Measurements from ENCODE around the gene GNG7. TPM values are rescaled to one million over a fixed set of nuclear protein-coding genes. Genes with fewer than 3 reads are reported as not detected.

Gene GNG7
- total RNA-seq, 1 donor from 2014 or later = 5.5 TPM

DNA sequence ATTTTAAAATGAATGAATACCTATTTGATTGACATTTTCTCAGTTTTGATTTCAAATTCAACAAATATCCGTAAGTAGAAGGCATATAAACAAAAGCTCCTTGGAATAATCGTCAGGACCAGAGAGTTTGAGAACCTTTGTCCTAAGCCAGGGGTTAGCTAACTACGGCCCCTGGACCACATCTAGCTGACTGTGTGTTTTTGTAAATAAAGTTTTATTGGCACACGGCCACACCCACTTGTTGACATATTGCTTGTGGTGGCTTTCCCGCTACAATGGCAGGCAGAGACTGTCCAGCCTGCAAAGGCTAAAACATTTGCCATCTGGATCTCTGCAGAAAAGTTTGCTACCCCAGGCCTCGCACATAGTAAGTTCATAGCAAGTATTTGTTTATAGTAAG, 83.4 kb downstream of the GNG7 start:
- no peak for ATAC-seq
- Histone ChIP-seq H3K9me3 (no peaks in the 10 kb centered on the region), H3K36me3 (no peaks in the 10 kb centered on the region), H3K4me3 (no peak overlapping the region), H3K4me1 (peaks cover 50% of the 10 kb centered on the region), H3K27ac (peak overlapping the region; percentile 56), H3K27me3 (no peaks in the 10 kb centered on the region)
- no peak for DNase-seq
- intact Hi-C loops (cut with DNase I) = loop anchor here (10.0 kb wide), 1 partner anchor 144 kb away; the partner anchor contains the start of gene GADD45B
- TF ChIP-seq, protein P1, sequence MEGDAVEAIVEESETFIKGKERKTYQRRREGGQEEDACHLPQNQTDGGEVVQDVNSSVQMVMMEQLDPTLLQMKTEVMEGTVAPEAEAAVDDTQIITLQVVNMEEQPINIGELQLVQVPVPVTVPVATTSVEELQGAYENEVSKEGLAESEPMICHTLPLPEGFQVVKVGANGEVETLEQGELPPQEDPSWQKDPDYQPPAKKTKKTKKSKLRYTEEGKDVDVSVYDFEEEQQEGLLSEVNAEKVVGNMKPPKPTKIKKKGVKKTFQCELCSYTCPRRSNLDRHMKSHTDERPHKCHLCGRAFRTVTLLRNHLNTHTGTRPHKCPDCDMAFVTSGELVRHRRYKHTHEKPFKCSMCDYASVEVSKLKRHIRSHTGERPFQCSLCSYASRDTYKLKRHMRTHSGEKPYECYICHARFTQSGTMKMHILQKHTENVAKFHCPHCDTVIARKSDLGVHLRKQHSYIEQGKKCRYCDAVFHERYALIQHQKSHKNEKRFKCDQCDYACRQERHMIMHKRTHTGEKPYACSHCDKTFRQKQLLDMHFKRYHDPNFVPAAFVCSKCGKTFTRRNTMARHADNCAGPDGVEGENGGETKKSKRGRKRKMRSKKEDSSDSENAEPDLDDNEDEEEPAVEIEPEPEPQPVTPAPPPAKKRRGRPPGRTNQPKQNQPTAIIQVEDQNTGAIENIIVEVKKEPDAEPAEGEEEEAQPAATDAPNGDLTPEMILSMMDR (IDR thresholded peaks at IDR 0.05) = no peak

DNA sequence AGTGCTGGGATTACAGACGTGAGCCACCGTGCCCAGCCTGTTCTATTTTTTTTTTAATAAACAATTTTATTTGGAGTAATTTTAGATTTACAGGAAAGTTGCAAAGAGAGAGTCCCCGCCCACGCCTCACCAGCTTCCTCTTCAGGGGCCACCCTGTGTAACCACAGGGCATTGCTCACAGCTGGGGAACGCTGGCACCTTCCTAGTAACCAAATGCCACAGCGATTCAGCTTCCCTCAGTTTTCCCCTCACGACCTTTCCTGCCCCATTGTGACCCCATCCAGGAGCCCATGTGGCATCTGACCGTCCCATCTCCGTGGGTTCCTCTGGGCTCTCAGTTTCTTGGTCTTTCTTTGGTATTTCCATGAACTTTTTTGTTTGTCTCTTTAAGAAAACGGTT, 83.9 kb downstream of the GNG7 start:
- ATAC-seq = peak; percentile 77

DNA sequence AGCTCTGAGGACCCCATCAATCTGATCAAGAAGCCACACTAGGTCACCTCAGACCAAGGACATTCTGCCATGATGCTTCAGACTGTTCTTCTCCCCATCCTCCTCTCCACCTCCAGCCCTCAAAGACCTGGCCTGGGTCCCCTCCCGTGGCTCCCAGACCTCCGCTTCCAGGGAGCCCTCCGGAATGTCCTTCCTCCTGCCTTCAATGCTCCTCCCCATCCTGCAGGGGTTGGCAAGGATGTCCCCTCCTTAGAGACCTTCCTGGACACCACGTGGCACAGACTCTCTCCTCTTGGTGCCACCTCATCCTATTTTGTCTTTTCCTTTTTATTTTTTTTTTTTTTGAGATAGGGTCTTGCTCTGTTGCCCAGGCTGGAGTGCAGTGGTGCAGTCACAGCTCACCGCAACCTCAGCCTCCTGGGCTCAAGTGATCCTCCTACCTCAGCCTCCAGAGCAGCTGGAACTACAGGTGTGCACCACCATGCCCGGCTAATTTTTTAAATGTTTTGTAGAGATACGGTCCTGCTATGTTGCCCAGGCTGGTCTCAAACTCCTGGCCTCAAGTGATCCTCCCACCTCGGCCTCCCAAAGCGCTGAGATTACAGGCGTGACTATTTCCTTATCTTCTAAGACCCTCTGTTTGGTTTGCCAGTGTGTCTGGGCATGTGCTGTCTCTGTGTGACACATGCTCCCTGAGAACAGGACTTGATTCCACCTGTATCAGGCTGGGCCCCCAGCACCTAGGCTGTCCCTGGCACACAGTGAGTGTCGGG, 84.9 kb downstream of the GNG7 start:
- ATAC-seq = no peak

More for the DNA sequence above, 83.9 kb downstream of the GNG7 start:
- no peaks in the 10 kb centered on the region for H3K36me3 ChIP-seq
- TF ChIP-seq, protein P1 (IDR thresholded peaks at IDR 0.05) = no peak
- H3K4me1 ChIP-seq = peaks cover 55% of the 10 kb centered on the region
- H3K9me3 ChIP-seq = no peaks in the 10 kb centered on the region
- no peaks in the 10 kb centered on the region for H3K27me3 ChIP-seq
- H3K4me3 ChIP-seq = no peak overlapping the region
- H3K27ac ChIP-seq = peak overlapping the region; percentile 56
- intact Hi-C loops (cut with DNase I) = loop anchor here (10.0 kb wide), 1 partner anchor 144 kb away; the partner anchor contains the start of gene GADD45B
- DNase-seq = peak; percentile 93

DNA sequence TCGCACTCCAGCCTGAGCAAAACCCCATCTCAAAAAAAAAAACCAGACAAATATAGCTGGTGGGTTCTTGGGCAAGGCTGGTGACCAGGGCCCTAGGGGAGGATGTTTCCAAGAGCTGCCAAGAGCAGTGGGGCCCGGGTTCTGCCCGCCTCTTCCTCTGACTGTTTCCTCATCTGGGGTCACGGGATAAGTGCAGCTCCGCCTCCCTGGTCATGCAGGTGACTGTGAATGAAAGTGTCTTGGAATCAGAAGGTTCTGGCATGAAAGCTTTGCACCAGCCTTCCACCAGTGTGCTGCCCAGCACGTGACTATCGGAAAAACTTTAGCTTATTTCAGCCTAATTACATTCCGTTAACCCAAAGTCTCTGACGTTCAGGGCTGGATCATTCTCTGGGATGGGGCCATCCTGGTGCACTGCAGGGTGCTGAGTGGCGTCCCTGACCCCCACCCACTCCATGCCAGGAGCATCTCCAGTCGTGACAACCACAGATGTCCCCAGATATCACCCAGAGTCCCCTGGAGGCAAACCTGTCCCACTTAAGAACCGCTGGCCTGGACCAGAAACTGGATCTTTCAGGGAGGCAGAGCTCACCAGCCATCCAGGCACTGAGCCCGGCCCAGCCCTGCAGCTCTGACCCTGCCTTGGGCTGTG, 85.6 kb downstream of the GNG7 start:
- Histone ChIP-seq H3K27me3 (no peaks in the 10 kb centered on the region), H3K4me1 (peaks cover 56% of the 10 kb centered on the region), H3K27ac (peak overlapping the region; percentile 17), H3K9me3 (no peaks in the 10 kb centered on the region), H3K4me3 (no peak overlapping the region), H3K36me3 (no peaks in the 10 kb centered on the region)
- intact Hi-C loops (cut with DNase I) = loop anchor here (10.0 kb wide), 1 partner anchor 142 kb away; the partner anchor contains the start of gene GADD45B
- ATAC-seq = peak; percentile 75
- TF ChIP-seq, protein P1 (IDR thresholded peaks at IDR 0.05) = no peak
- peak; percentile 85 for DNase-seq

More for the DNA sequence above, 84.9 kb downstream of the GNG7 start:
- Histone ChIP-seq H3K4me3 (no peak overlapping the region), H3K4me1 (peaks cover 56% of the 10 kb centered on the region), H3K36me3 (no peaks in the 10 kb centered on the region), H3K27ac (no peak overlapping the region), H3K27me3 (no peaks in the 10 kb centered on the region), H3K9me3 (no peaks in the 10 kb centered on the region)
- intact Hi-C loops (cut with DNase I) = loop anchor here (10.0 kb wide), 1 partner anchor 143 kb away; the partner anchor contains the start of gene GADD45B
- TF ChIP-seq, protein P1 (IDR thresholded peaks at IDR 0.05) = no peak
- no peak for DNase-seq

DNA sequence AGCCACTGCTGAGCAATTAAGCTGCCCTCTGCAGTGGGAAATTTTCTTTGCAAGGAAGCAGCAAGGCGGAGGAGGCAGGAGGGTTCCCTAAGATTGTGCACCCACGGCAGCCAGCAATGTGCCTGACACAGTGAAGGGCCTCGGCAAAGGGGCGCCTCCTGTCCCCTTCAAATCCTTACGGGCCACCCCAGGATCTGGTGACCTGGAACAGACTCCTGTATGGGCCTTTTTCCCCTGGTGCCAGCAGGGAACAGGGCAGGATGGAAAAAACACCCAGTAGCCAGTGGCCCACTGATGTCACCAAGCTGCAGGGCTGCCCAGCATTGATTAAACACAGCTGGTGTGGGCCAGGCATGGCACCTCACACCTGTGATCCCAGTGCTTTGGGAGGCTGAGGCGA, 86.7 kb downstream of the GNG7 start:
- H3K9me3 ChIP-seq = no peaks in the 10 kb centered on the region
- H3K27me3 ChIP-seq = no peaks in the 10 kb centered on the region
- no peak for ATAC-seq
- TF ChIP-seq, protein P1 (IDR thresholded peaks at IDR 0.05) = no peak
- H3K27ac ChIP-seq = no peak overlapping the region
- intact Hi-C loops (cut with DNase I) = loop anchor here (10.0 kb wide), 1 partner anchor 141 kb away; the partner anchor contains the start of gene GADD45B
- peaks cover 57% of the 10 kb centered on the region for H3K4me1 ChIP-seq
- H3K4me3 ChIP-seq = no peak overlapping the region
- DNase-seq = no peak
- H3K36me3 ChIP-seq = no peaks in the 10 kb centered on the region

Measured in upper lobe of right lung (tissue), 1 donor.